Aorta (tissue), 5 donors: Measurements from ENCODE around the gene PPP2R3B. TPM values are rescaled to one million over a fixed set of nuclear protein-coding genes. Genes with fewer than 3 reads are reported as not detected.
"Not testable (repeated sequence)": the region's sequence is repeated elsewhere in the genome, so short reads cannot be mapped to it uniquely, and the experiment has no call there.

Source experiments
- ATAC-seq: fragments of 200-7000 bp; cut with Tn5 transposase; one replicate; pipeline ENCODE4 v1.9.1; 2022; ENCODE audit warnings: moderate library complexity; ENCODE audit not compliant: low FRiP score
- DNase-seq, 2 donors: peaks; one replicate each; pipeline ENCODE4 v3.0.0-alpha.2; 2020
- H3K27ac ChIP-seq, 2 donors: one replicate each; pipeline ENCODE4 v1.5.1; 2013; ENCODE audit warnings: low read length in 2 of 2, mild to moderate bottlenecking in 2 of 2, moderate library complexity in 2 of 2, control low read depth in 1 of 2, inconsistent platforms in 1 of 2, low read depth in 1 of 2
- H3K27me3 ChIP-seq, 2 donors: one replicate each; pipeline ENCODE4 v1.6.1; 2013; ENCODE audit warnings: control low read depth in 1 of 2, low read length in 1 of 2, mild to moderate bottlenecking in 1 of 2, moderate library complexity in 1 of 2; ENCODE audit not compliant: insufficient read depth in 2 of 2, control insufficient read depth in 1 of 2
- H3K36me3 ChIP-seq, 2 donors: one replicate each; pipeline ENCODE4 v1.6.1; 2013; ENCODE audit warnings: control low read depth in 1 of 2, low read length in 1 of 2, mild to moderate bottlenecking in 1 of 2; ENCODE audit not compliant: insufficient read depth in 2 of 2, control insufficient read depth in 1 of 2
- H3K4me1 ChIP-seq, 2 donors: one replicate each; pipeline ENCODE4 v1.6.1; 2013; ENCODE audit warnings: low read length in 2 of 2, control low read depth in 1 of 2, mild to moderate bottlenecking in 1 of 2, moderate library complexity in 1 of 2; ENCODE audit not compliant: insufficient read depth in 2 of 2, control insufficient read depth in 1 of 2
- H3K4me3 ChIP-seq, 2 donors: one replicate each; pipeline ENCODE4 v1.5.1; 2013; ENCODE audit warnings: low read length in 2 of 2, control low read depth in 1 of 2, mild to moderate bottlenecking in 1 of 2
- H3K9me3 ChIP-seq: one replicate; pipeline ENCODE4 v1.6.1; 2013; ENCODE audit warnings: mild to moderate bottlenecking, low read length; ENCODE audit not compliant: control insufficient read depth
- WGBS, 2 donors: extraction: QIAGEN DNeasy Blood & Tissue Kit; methylation state at CpG; one replicate each; pipeline ENCODE4 v1.1.7; 2013; 5-methylcytosine and 5-hydroxymethylcytosine counted together
- intact Hi-C, 2 donors: fragments of 100-400 bp; cut with DNase I; formaldehyde crosslinking; loops; one replicate each; pipeline versions ENCODE4 v1.14.2 to v1.15.0; 2022
- polyA plus RNA-seq, 2 donors: library from polyadenylated mRNA; stranded (reverse); fragments of 200-250 nt; gene quantifications; one replicate each; pipeline ENCODE4 v1.2.3, GENCODE V29; 2013
- total RNA-seq, 2 donors: library from RNA; stranded (reverse); fragmentation: NEBNext Ultra II Directional; extraction: Animal tissue kit (Norgen Biotek cat#: 25700); gene quantifications; one replicate each; pipeline ENCODE4 v1.2.1, GENCODE V29; 2021
- donor health status: healthy with polysubstance abuse.
- donor health status: Bipolar disorder and iron deficiency.
- donor health status: DM: no; HTN: no; CAD: no.
- donor health status: DM: no; HTN: no; CAD: no.
- donor health status: DM: yes; HTN: yes; CAD: no.

PPP2R3B gene
- total and polyA plus RNA-seq, 4 donors: 3.1 to 41.8 (median 13.4) TPM

- Histone ChIP-seq H3K4me3 (no peak overlapping the region), H3K9me3 (no peaks in the 10 kb centered on the region), H3K27me3 (no peaks in the 10 kb centered on the region), H3K27ac (no peak overlapping the region), H3K36me3 (no peaks in the 10 kb centered on the region), H3K4me1 (no peaks in the 10 kb centered on the region)
- intact Hi-C loops: no loop called here
- DNase-seq (peak; percentile 23 to 69), ATAC-seq (no peak)
- WGBS, 2 donors: 96% methylated on average over 39 of the region's 39 CpGs
Observed at GRCh38 chrX:353566-354535, 32.9 kb downstream of the PPP2R3B start.

GRCh38 chrX:352582-353314, 34.0 kb downstream of the PPP2R3B start:
- no peaks in the 10 kb centered on the region for H3K36me3 ChIP-seq
- H3K4me1 ChIP-seq: no peaks in the 10 kb centered on the region
- WGBS, 2 donors: 96% methylated on average over 39 of the region's 39 CpGs
- H3K27me3 ChIP-seq: no peaks in the 10 kb centered on the region
- no peaks in the 10 kb centered on the region for H3K9me3 ChIP-seq
- intact Hi-C loops: no loop called here
- no peak overlapping the region for H3K27ac ChIP-seq
- ATAC-seq: no peak
- peak; percentile 42 to 67 for DNase-seq
- H3K4me3 ChIP-seq: no peak overlapping the region

GRCh38 chrX:352181-352580, 34.5 kb downstream of the PPP2R3B start:
- 96 to 97% methylated on average over 27 of the region's 27 CpGs for WGBS, 2 donors
- H3K27ac ChIP-seq: no peak overlapping the region
- no peaks in the 10 kb centered on the region for H3K27me3 ChIP-seq
- H3K4me1 ChIP-seq: no peaks in the 10 kb centered on the region
- no peak overlapping the region for H3K4me3 ChIP-seq
- intact Hi-C loops: no loop called here
- ATAC-seq (no peak), DNase-seq (peak in 1 of 2 donors; percentile 39)
- no peaks in the 10 kb centered on the region for H3K36me3 ChIP-seq
- H3K9me3 ChIP-seq: no peaks in the 10 kb centered on the region

GRCh38 chrX:351736-352135, 35.0 kb downstream of the PPP2R3B start:
- Histone ChIP-seq H3K36me3 (no peaks in the 10 kb centered on the region), H3K4me3 (no peak overlapping the region), H3K27me3 (no peaks in the 10 kb centered on the region), H3K9me3 (no peaks in the 10 kb centered on the region), H3K4me1 (no peaks in the 10 kb centered on the region), H3K27ac (no peak overlapping the region)
- 95% methylated on average over 10 of the region's 10 CpGs for WGBS, 2 donors
- intact Hi-C loops: no loop called here
- ATAC-seq (no peak), DNase-seq (peak in 1 of 2 donors; percentile 32)

GRCh38 chrX:351324-351641, 35.4 kb downstream of the PPP2R3B start:
- H3K36me3 ChIP-seq, ATAC-seq, H3K27ac ChIP-seq, intact Hi-C loops, H3K9me3 ChIP-seq, H3K27me3 ChIP-seq, H3K4me3 ChIP-seq, H3K4me1 ChIP-seq, DNase-seq: not testable (repeated sequence)
- WGBS, 2 donors: 95 to 96% methylated on average over 11 of the region's 13 CpGs

- Histone ChIP-seq H3K4me1 (no peaks in the 10 kb centered on the region), H3K27me3 (no peaks in the 10 kb centered on the region), H3K36me3 (no peaks in the 10 kb centered on the region), H3K4me3 (no peak overlapping the region), H3K9me3 (no peaks in the 10 kb centered on the region), H3K27ac (no peak overlapping the region)
- ATAC-seq (no peak), DNase-seq (peak; percentile 33 to 73)
- WGBS, 2 donors: 96 to 97% methylated on average over 61 of the region's 61 CpGs
- intact Hi-C loops: no loop called here
Observed at GRCh38 chrX:350534-351323, 36.0 kb downstream of the PPP2R3B start.

- no peak overlapping the region for H3K4me3 ChIP-seq
- peak; percentile 19 to 71 for DNase-seq
- no peaks in the 10 kb centered on the region for H3K4me1 ChIP-seq
- intact Hi-C loops: no loop called here
- WGBS, 2 donors: 89 to 90% methylated on average over 20 of the region's 20 CpGs
- H3K27ac ChIP-seq: no peak overlapping the region
- no peak for ATAC-seq
- H3K36me3 ChIP-seq: no peaks in the 10 kb centered on the region
- no peaks in the 10 kb centered on the region for H3K9me3 ChIP-seq
- H3K27me3 ChIP-seq: no peaks in the 10 kb centered on the region
Observed at GRCh38 chrX:350148-350533, 36.6 kb downstream of the PPP2R3B start.

GRCh38 chrX:349702-350101, 37.0 kb downstream of the PPP2R3B start:
- Histone ChIP-seq H3K27me3 (no peaks in the 10 kb centered on the region), H3K4me3 (no peak overlapping the region), H3K27ac (no peak overlapping the region), H3K9me3 (no peaks in the 10 kb centered on the region), H3K36me3 (no peaks in the 10 kb centered on the region), H3K4me1 (no peaks in the 10 kb centered on the region)
- intact Hi-C loops: no loop called here
- ATAC-seq: no peak
- DNase-seq: peak; percentile 10 to 30
- WGBS, 2 donors: 81 to 84% methylated on average over 10 of the region's 10 CpGs
